Measurements from ENCODE around the gene PCLAF.

The PCLAF gene

DNA sequence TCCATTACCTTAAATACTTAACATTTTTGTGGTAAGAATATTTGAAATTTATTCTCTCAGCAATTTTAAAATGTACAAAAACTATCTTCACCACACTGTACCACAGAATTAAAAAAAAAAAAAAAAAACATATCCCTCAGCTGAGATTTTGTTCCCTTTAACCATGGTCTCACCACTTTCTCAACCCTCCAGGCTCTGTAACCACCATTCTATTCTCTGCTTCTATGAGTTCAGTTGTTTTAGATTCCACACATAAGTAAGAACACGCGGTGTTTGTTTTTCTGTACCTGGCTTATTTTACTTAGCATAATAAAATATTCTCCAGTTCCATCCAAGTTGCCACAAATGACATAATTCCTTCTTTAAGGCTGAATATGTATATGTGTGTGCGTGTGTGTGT, 66.8 kb downstream of the PCLAF start:
- FAIRE-seq, result no peak

All from colon (tissue), 2 donors.